Kidney (tissue), 14 donors: ENCODE measurements around the gene ACADS. TPM values are rescaled to one million over a fixed set of nuclear protein-coding genes. Genes with fewer than 3 reads are reported as not detected.

Experiments used
- DNase-seq, 5 donors: peaks; one replicate each; pipeline ENCODE4 v3.0.0-alpha.2; 2013 to 2020
- FAIRE-seq: peaks from 2 replicates; lab custom pipeline; 2012; peaks lifted over from hg19 to GRCh38; lab: Jason Lieb, UNC
- H3K27ac ChIP-seq, 2 donors: one replicate each; pipeline ENCODE4 v1.7.0; 2013; ENCODE audit warnings: low read depth in 2 of 2, low read length in 2 of 2, inconsistent platforms in 1 of 2
- H3K27me3 ChIP-seq: one replicate; pipeline ENCODE4 v1.7.1; 2013; ENCODE audit warnings: low read length, inconsistent platforms; ENCODE audit not compliant: control insufficient read depth, insufficient read depth
- H3K36me3 ChIP-seq, 3 donors: one replicate each; pipeline versions ENCODE4 v1.7.0 to v1.7.1; 2013; ENCODE audit warnings: low read length in 3 of 3, control low read depth in 1 of 3, inconsistent platforms in 1 of 3; ENCODE audit not compliant: insufficient read depth in 3 of 3, control insufficient read depth in 2 of 3
- H3K4me1 ChIP-seq, 3 donors: one replicate each; pipeline versions ENCODE4 v1.7.0 to v1.7.1; 2013; ENCODE audit warnings: low read length in 3 of 3, inconsistent platforms in 1 of 3, low read depth in 1 of 3; ENCODE audit not compliant: control insufficient read depth in 2 of 3, insufficient read depth in 2 of 3
- H3K4me3 ChIP-seq, 3 donors: one replicate each; pipeline versions ENCODE4 v1.7.0 to v1.8.1; 2013; ENCODE audit warnings: low read length in 3 of 3, control low read depth in 1 of 3, inconsistent platforms in 1 of 3
- H3K9ac ChIP-seq, 3 donors: one replicate each; pipeline versions ENCODE4 v1.7.0 to v1.7.1; 2013; ENCODE audit warnings: low read length in 3 of 3, control low read depth in 1 of 3, inconsistent platforms in 1 of 3
- H3K9me3 ChIP-seq, 3 donors: one replicate each; pipeline versions ENCODE4 v1.7.0 to v1.7.1; 2013; ENCODE audit warnings: low read length in 3 of 3, control low read depth in 1 of 3, inconsistent platforms in 1 of 3; ENCODE audit not compliant: control insufficient read depth in 2 of 3, insufficient read depth in 1 of 3
- intact Hi-C: fragments of 100-400 bp; cut with DNase I; formaldehyde crosslinking; loops from one replicate; pipeline ENCODE4 v1.11.1; 2022
- polyA plus RNA-seq: library from polyadenylated mRNA; stranded (reverse); fragments of 350-450 nt; fragmentation: Illumina TruSeq; extraction: RNeasy Lipid Tissue Mini Kit (QIAGEN cat#74804); gene quantifications from one replicate; pipeline ENCODE4 v1.2.3, GENCODE V29; 2014; ENCODE audit warnings: low read depth, low replicate concordance; ENCODE audit not compliant: insufficient read depth
- total RNA-seq: library from RNA; stranded (reverse); fragmentation: NEBNext Ultra II Directional; extraction: Animal tissue kit (Norgen Biotek cat#: 25700); gene quantifications from one replicate; pipeline ENCODE4 v1.2.1, GENCODE V29; 2021
- TF ChIP-seq, protein P1 (sequence below): IDR thresholded peaks from 3 replicates; pipeline ENCODE4 v1.5.1; 2012; ENCODE audit warnings: mild to moderate bottlenecking, moderate library complexity, borderline replicate concordance; ENCODE audit not compliant: insufficient read depth; ENCODE audit errors: extremely low read depth
- donor health status: control.
- donor health status: control.
- donor health status: control.
- donor health status: control.
- donor health status: control.
- donor health status: DM: yes; HTN: yes; CAD: no.
- donor health status: Normal renal cell carcinoma (clear cell type).

ACADS gene
- total and polyA plus RNA-seq, 2 donors from 2014 or later = 24.4 to 133 TPM

DNA sequence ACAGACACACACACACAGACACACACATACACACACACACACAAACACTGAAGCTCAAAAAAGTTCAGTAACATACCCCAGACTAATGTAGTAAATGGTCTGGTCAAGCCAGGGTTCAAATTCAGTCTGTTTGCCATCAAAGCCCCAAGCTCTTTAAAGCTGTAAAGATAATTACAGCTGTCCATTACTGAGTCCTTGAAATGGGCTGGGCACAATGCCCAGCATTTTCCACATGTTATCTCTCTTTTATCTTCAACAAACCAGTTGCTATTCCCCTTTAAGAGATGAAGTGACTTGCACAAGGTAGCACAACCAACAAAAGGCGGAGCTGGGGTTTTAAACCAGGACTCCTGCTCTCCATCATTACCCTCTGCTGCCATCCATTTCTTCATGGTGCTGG is 23.0 kb upstream of the ACADS start:
- intact Hi-C loops = no loop called here
- Histone ChIP-seq H3K36me3 (peaks cover 3 to 33% (median 18%) of the 10 kb centered on the region in 3 donors), H3K4me3 (no peak overlapping the region), H3K27ac (no peak overlapping the region), H3K4me1 (peaks cover 0 to 4% (median 4%) of the 10 kb centered on the region in 3 donors), H3K27me3 (no peaks in the 10 kb centered on the region), H3K9ac (no peak overlapping the region), H3K9me3 (no peaks in the 10 kb centered on the region)
- TF ChIP-seq, protein P1, sequence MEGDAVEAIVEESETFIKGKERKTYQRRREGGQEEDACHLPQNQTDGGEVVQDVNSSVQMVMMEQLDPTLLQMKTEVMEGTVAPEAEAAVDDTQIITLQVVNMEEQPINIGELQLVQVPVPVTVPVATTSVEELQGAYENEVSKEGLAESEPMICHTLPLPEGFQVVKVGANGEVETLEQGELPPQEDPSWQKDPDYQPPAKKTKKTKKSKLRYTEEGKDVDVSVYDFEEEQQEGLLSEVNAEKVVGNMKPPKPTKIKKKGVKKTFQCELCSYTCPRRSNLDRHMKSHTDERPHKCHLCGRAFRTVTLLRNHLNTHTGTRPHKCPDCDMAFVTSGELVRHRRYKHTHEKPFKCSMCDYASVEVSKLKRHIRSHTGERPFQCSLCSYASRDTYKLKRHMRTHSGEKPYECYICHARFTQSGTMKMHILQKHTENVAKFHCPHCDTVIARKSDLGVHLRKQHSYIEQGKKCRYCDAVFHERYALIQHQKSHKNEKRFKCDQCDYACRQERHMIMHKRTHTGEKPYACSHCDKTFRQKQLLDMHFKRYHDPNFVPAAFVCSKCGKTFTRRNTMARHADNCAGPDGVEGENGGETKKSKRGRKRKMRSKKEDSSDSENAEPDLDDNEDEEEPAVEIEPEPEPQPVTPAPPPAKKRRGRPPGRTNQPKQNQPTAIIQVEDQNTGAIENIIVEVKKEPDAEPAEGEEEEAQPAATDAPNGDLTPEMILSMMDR = no peak
- DNase-seq (no peak), FAIRE-seq (no peak)

DNA sequence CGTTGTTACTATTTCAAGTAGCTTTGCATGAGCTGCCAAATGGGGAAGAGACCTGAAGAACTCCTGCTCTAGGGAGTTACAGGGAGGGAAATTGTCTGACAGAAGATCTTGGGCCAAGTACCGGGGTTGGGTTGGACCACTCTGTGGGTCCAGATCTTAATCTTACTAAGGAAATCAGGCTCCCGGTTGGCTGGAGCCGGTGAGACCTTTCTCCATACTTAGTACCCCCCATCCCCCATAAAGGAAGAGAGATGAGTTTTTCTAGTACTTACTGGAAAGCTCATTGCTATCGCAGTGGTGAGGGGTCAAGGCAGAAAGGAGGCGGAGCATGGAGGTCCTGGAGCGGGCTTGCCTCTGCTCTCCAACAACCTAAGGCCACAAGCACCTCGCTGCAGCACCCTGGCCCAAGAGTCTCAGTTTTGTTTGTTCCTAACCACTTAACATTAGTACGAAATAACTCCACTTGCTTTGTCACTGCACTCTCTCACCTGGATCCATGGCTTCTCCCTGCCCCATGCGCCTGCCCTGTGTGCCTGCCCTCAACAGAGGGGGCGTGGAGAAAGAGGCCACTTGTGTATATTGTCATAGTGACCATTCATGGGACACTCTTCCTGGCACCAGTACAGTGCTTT is 22.2 kb upstream of the ACADS start:
- Histone ChIP-seq H3K27me3 (no peaks in the 10 kb centered on the region), H3K4me3 (no peak overlapping the region), H3K9me3 (no peaks in the 10 kb centered on the region), H3K27ac (no peak overlapping the region), H3K36me3 (peaks cover 1 to 26% (median 16%) of the 10 kb centered on the region in 3 donors), H3K9ac (no peak overlapping the region), H3K4me1 (peaks cover 0 to 4% (median 0%) of the 10 kb centered on the region in 3 donors)
- TF ChIP-seq, protein P1 = no peak
- intact Hi-C loops = no loop called here
- DNase-seq = no peak
- no peak for FAIRE-seq

DNA sequence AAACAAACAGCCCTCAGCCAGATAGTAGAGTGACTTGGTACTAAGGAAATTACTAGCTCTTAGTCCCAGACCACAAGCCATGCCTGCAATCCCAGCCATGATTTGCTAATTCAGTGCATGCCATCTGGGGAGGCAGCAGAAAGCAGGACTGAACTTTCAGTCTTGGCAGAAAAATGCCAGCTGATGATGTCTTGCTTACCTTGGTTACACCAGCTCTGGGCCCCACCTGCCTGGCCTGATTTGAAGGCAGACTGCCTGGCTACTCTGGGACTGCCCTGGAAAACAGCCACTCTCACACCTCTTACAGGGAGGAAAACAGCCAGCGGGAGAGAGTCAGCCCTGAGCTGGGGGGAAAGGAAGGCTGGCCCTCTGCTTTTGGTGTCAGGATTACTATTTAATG is 20.0 kb upstream of the ACADS start:
- H3K27me3 ChIP-seq = no peaks in the 10 kb centered on the region
- no peaks in the 10 kb centered on the region for H3K9me3 ChIP-seq
- TF ChIP-seq, protein P1 = no peak
- no peak overlapping the region for H3K9ac ChIP-seq
- H3K27ac ChIP-seq = no peak overlapping the region
- DNase-seq = no peak
- peaks cover 0 to 13% (median 9%) of the 10 kb centered on the region in 3 donors for H3K36me3 ChIP-seq
- intact Hi-C loops = no loop called here
- FAIRE-seq = no peak
- no peak overlapping the region for H3K4me3 ChIP-seq
- H3K4me1 ChIP-seq = peaks cover 3 to 7% (median 6%) of the 10 kb centered on the region in 3 donors
